ENCODE data around the gene CDK11B.

- TF ChIP-seq ELF4 (IDR thresholded peaks at IDR 0.05), result no peak
- TF ChIP-seq, protein P1, sequence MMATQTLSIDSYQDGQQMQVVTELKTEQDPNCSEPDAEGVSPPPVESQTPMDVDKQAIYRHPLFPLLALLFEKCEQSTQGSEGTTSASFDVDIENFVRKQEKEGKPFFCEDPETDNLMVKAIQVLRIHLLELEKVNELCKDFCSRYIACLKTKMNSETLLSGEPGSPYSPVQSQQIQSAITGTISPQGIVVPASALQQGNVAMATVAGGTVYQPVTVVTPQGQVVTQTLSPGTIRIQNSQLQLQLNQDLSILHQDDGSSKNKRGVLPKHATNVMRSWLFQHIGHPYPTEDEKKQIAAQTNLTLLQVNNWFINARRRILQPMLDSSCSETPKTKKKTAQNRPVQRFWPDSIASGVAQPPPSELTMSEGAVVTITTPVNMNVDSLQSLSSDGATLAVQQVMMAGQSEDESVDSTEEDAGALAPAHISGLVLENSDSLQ (IDR thresholded peaks at IDR 0.05), result no peak
- TF ChIP-seq FOXM1 (IDR thresholded peaks at IDR 0.05; ENCODE audit: borderline replicate concordance), result no peak
- TF ChIP-seq LEF1 (IDR thresholded peaks at IDR 0.05; ENCODE audit: borderline replicate concordance), result no peak
- no peak for TF ChIP-seq ZNF384 (IDR thresholded peaks at IDR 0.05)
- TF ChIP-seq TARDBP (IDR thresholded peaks at IDR 0.05), result no peak
- TF ChIP-seq BHLHE40 (IDR thresholded peaks at IDR 0.05; ENCODE audit: borderline replicate concordance), result no peak
- no peak for TF ChIP-seq FOXA1 (IDR thresholded peaks at IDR 0.05)
- TF ChIP-seq NFRKB (IDR thresholded peaks at IDR 0.05), result no peak
- no peak for TF ChIP-seq ARNT (IDR thresholded peaks at IDR 0.05)
- no peak for TF ChIP-seq L3MBTL2 (conservative IDR thresholded peaks at IDR 0.05)
These were observed 64.1 kb downstream of the CDK11B start for GRCh38 chr1:1594602-1595260.
